Breast epithelium (tissue), 4 donors: ENCODE results near the gene GEN1. TPM values are rescaled to one million over a fixed set of nuclear protein-coding genes. Genes with fewer than 3 reads are reported as not detected.

Source experiments
- DNase-seq, 2 donors: peaks; one replicate each; pipeline ENCODE4 v3.0.0-alpha.2; 2019; ENCODE audit warnings: low spot score in 2 of 2
- H3K27ac ChIP-seq, 2 donors: fragments of 200-600 bp; sonication (generic) in 1 of 2; one replicate each; pipeline ENCODE4 v1.5.1; 2016 to 2019; ENCODE audit warnings: mild to moderate bottlenecking in 1 of 2
- H3K27me3 ChIP-seq, 2 donors: fragments of 200-600 bp; sonication (generic) in 1 of 2; one replicate each; pipeline versions ENCODE4 v1.5.1 to v1.6.0; 2017 to 2019; ENCODE audit warnings: control low read depth in 1 of 2, mild to moderate bottlenecking in 1 of 2
- H3K36me3 ChIP-seq: fragments of 200-600 bp; one replicate; pipeline ENCODE4 v1.5.1; 2019
- H3K4me1 ChIP-seq, 2 donors: fragments of 200-600 bp; sonication (generic); one replicate each; pipeline ENCODE4 v1.5.1; 2016 to 2019; ENCODE audit warnings: control low read depth in 1 of 2
- H3K4me3 ChIP-seq, 3 donors: fragments of 200-600 bp; sonication (generic); 1 replicate in 2 of 3; 2 replicates in 1 of 3; pipeline ENCODE4 v1.5.1; 2016 to 2019; ENCODE audit warnings: mild to moderate bottlenecking in 3 of 3, moderate library complexity in 2 of 3
- H3K9me3 ChIP-seq, 2 donors: fragments of 200-600 bp; sonication (generic) in 1 of 2; one replicate each; pipeline ENCODE4 v1.5.1; 2016 to 2019; ENCODE audit warnings: control low read depth in 1 of 2
- CTCF ChIP-seq, 3 donors: fragments of 450-650 bp; IDR thresholded peaks; one replicate each; pipeline ENCODE4 v1.5.1; 2016 to 2017; ENCODE audit warnings: antibody characterized with exemption in 3 of 3, mild to moderate bottlenecking in 3 of 3, moderate library complexity in 3 of 3
- POLR2A ChIP-seq: fragments of 450-650 bp; IDR thresholded peaks from one replicate; pipeline ENCODE4 v1.6.1; 2016; ENCODE audit warnings: antibody characterized with exemption, mild to moderate bottlenecking, moderate library complexity
- POLR2AphosphoS5 ChIP-seq, 3 donors: sonication (generic); formaldehyde crosslinking; IDR thresholded peaks; one replicate each; pipeline ENCODE4 v1.6.1; 2017; ENCODE audit warnings: antibody characterized with exemption in 3 of 3
- intact Hi-C: fragments of 100-400 bp; cut with DNase I; formaldehyde crosslinking; loops from one replicate; pipeline ENCODE4 v1.15.1; 2023; ENCODE audit warnings: low total_unique reads
- total RNA-seq, 3 donors: library from RNA; depleted of rRNA; stranded (reverse); fragments of >200 nt; gene quantifications; one replicate each; pipeline ENCODE4 v1.1.0, GENCODE V29; 2016

Gene GEN1
- total RNA-seq, 3 donors from 2014 or later, result 3.6 to 12.7 (median 6.7) TPM

GRCh38 chr2:17827785-17828184 lies 73.8 kb downstream of the GEN1 start:
- DNase-seq, result no peak
- Histone ChIP-seq H3K4me1 (no peaks in the 10 kb centered on the region), H3K27ac (no peak overlapping the region), H3K27me3 (no peaks in the 10 kb centered on the region), H3K4me3 (no peak overlapping the region), H3K36me3 (no peaks in the 10 kb centered on the region), H3K9me3 (no peaks in the 10 kb centered on the region)
- intact Hi-C loops, result no loop called here
- no peak for TF ChIP-seq POLR2A

GRCh38 chr2:17830053-17831034 lies 76.4 kb downstream of the GEN1 start:
- TF ChIP-seq CTCF (IDR thresholded peaks at IDR 0.05) (peak in 2 of 3 donors; percentile 46 to 61), POLR2AphosphoS5 (IDR thresholded peaks at IDR 0.05) (no peak)
- Histone ChIP-seq H3K36me3 (no peaks in the 10 kb centered on the region), H3K4me1 (no peaks in the 10 kb centered on the region), H3K4me3 (peak overlapping the region in 2 of 3 donors; percentile 6 to 46), H3K9me3 (no peaks in the 10 kb centered on the region), H3K27me3 (no peaks in the 10 kb centered on the region), H3K27ac (no peak overlapping the region)
- intact Hi-C loops, result no loop called here
- peak in 1 of 2 donors; percentile 24 for DNase-seq

- intact Hi-C loops, result no loop called here
- TF ChIP-seq POLR2AphosphoS5 (IDR thresholded peaks at IDR 0.05), result no peak
- no peak for TF ChIP-seq POLR2A
- TF ChIP-seq CTCF (IDR thresholded peaks at IDR 0.05), result no peak
These were observed 81.6 kb downstream of the GEN1 start for GRCh38 chr2:17835516-17835915.

More at GRCh38 chr2:17835516-17835915, 81.6 kb downstream of the GEN1 start:
- H3K9me3 ChIP-seq, result no peaks in the 10 kb centered on the region
- H3K4me3 ChIP-seq, result no peak overlapping the region
- H3K4me1 ChIP-seq, result no peaks in the 10 kb centered on the region
- H3K36me3 ChIP-seq, result no peaks in the 10 kb centered on the region
- DNase-seq, result no peak
- H3K27ac ChIP-seq, result no peak overlapping the region
- H3K27me3 ChIP-seq, result no peaks in the 10 kb centered on the region

Other genes with a start within 250 kb of the GEN1 start
- under 1 TPM; under 0.01 to 0.29 (median 0.16) TPM for gene RAD51AP2, start 235.7 kb upstream of the GEN1 start, total RNA-seq
- gene VSNL1, start 213.4 kb upstream of the GEN1 start, total RNA-seq, result 1 to 10 TPM in 2 of 3 donors, under 1 TPM in 1; 0.80 to 6.9 (median 2.6) TPM
- 10 to 100 TPM; 17.0 to 23.4 (median 18.7) TPM for gene SMC6, start 328 bp upstream of the GEN1 start, total RNA-seq
- gene MSGN1, start 62.3 kb downstream of the GEN1 start, total RNA-seq, result not detected
- gene KCNS3, start 124.5 kb downstream of the GEN1 start, total RNA-seq, result 10 to 100 TPM; 16.0 to 76.4 (median 61.6) TPM